B cell (primary cell): ENCODE results near the gene OST4. TPM values are rescaled to one million over a fixed set of nuclear protein-coding genes. Genes with fewer than 3 reads are reported as not detected.
A peak's percentile ranks its signal among the peaks of the same experiment; 100 is the strongest.

Experiments
- ATAC-seq: fragments of 200-7000 bp; cut with Tn5 transposase; one replicate; pipeline ENCODE4 v1.10.0; 2021; ENCODE audit warnings: low read depth, mild to moderate bottlenecking, moderate number of reproducible peaks, moderate library complexity
- CTCF ChIA-PET: fragments of 350-600 bp; sonication (Branson Sonifier 250); formaldehyde crosslinking; loops from one replicate; lab custom pipeline; 2021; ENCODE audit warnings: antibody characterized with exemption, inconsistent platforms; lab: Charles Lee
- POLR2A ChIA-PET: fragments of 350-600 bp; sonication (Branson Sonifier 250); formaldehyde crosslinking; loops from one replicate; lab custom pipeline; 2021; ENCODE audit warnings: antibody characterized with exemption; lab: Charles Lee
- DNase-seq: peaks from one replicate; pipeline ENCODE4 v3.0.0; 2013
- H2AFZ ChIP-seq: 2 replicates; pipeline ENCODE4 v1.6.1; 2012; ENCODE audit warnings: mild to moderate bottlenecking, low read depth, low read length; ENCODE audit not compliant: insufficient read depth, poor library complexity, severe bottlenecking
- H3K27ac ChIP-seq, 2 donors: 1 replicate in 1 of 2; 2 replicates in 1 of 2; pipeline ENCODE4 v1.5.1; 2012 to 2013; ENCODE audit warnings: low read length in 2 of 2, mild to moderate bottlenecking in 2 of 2, moderate library complexity in 1 of 2
- H3K27me3 ChIP-seq, 4 experiments: fragments of 200-600 bp in 1 of 4; sonication (generic) in 1 of 4; replicated peaks in 1 of 4; 1 replicate in 2 of 4; 2 replicates in 2 of 4; pipeline versions ENCODE4 v1.6.1 to v1.7.0; 2013 to 2016; ENCODE audit warnings: low read length in 3 of 4, mild to moderate bottlenecking in 2 of 4, mixed read lengths in 1 of 4, moderate library complexity in 1 of 4; ENCODE audit not compliant: insufficient read depth in 4 of 4, control insufficient read depth in 3 of 4; ENCODE audit errors: control extremely low read depth in 1 of 4
- H3K36me3 ChIP-seq, 2 experiments: replicated peaks in 1 of 2; 1 replicate in 1 of 2; 2 replicates in 1 of 2; pipeline versions ENCODE4 v1.6.1 to v1.7.1; 2013; ENCODE audit warnings: low read length in 1 of 2; ENCODE audit not compliant: insufficient read depth in 2 of 2, control insufficient read depth in 1 of 2; ENCODE audit errors: control extremely low read depth in 1 of 2, extremely low read depth in 1 of 2
- H3K4me1 ChIP-seq, 2 donors: fragments of 200-600 bp in 1 of 2; sonication (generic) in 1 of 2; 1 replicate in 1 of 2; 2 replicates in 1 of 2; pipeline versions ENCODE4 v1.5.1 to v1.6.1; 2013 to 2017; ENCODE audit warnings: low read length in 2 of 2; ENCODE audit not compliant: control insufficient read depth in 2 of 2, insufficient read depth in 2 of 2
- H3K4me2 ChIP-seq: replicated peaks from 2 replicates; pipeline ENCODE3; 2012; ENCODE audit warnings: mild to moderate bottlenecking, low read depth, low read length; ENCODE audit not compliant: poor library complexity, severe bottlenecking
- H3K4me3 ChIP-seq, 5 experiments: fragments of 200-600 bp in 1 of 5; sonication (generic) in 1 of 5; 1 replicate in 3 of 5; 2 replicates in 2 of 5; pipeline versions ENCODE4 v1.5.1 to v1.7.0; 2011 to 2016; ENCODE audit warnings: low read length in 4 of 5, mild to moderate bottlenecking in 4 of 5, low read depth in 2 of 5, control low read depth in 1 of 5, moderate library complexity in 1 of 5; ENCODE audit not compliant: insufficient read depth in 1 of 5; ENCODE audit errors: control extremely low read depth in 1 of 5, extremely low read depth in 1 of 5
- H3K79me2 ChIP-seq: fragments of 200-600 bp; sonication (generic); one replicate; pipeline ENCODE4 v1.6.0; 2016; ENCODE audit warnings: low read length; ENCODE audit not compliant: control insufficient read depth, insufficient read depth
- H3K9ac ChIP-seq: fragments of 200-600 bp; sonication (generic); 2 replicates; pipeline ENCODE4 v1.6.1; 2017; ENCODE audit warnings: mild to moderate bottlenecking, low read length, moderate library complexity
- H3K9me3 ChIP-seq, 3 donors: one replicate each; pipeline versions ENCODE4 v1.6.1 to v1.7.1; 2013; ENCODE audit warnings: low read length in 2 of 3; ENCODE audit not compliant: control insufficient read depth in 2 of 3, insufficient read depth in 1 of 3; ENCODE audit errors: control extremely low read depth in 1 of 3
- H4K20me1 ChIP-seq: 2 replicates; pipeline ENCODE4 v1.6.0; 2012; ENCODE audit warnings: mild to moderate bottlenecking, low read length; ENCODE audit not compliant: insufficient read depth, control insufficient read depth, poor library complexity, severe bottlenecking
- H3K27ac Mint-ChIP-seq: one replicate; pipeline ENCODE4 v1.8.0; 2021; ENCODE audit warnings: mixed read lengths
- H3K27me3 Mint-ChIP-seq: one replicate; pipeline ENCODE4 v1.8.0; 2021; ENCODE audit warnings: mixed read lengths
- H3K4me1 Mint-ChIP-seq: one replicate; pipeline ENCODE4 v1.8.0; 2021; ENCODE audit warnings: mixed read lengths
- H3K4me3 Mint-ChIP-seq: one replicate; pipeline ENCODE4 v1.8.0; 2021; ENCODE audit warnings: mixed read lengths
- H3K9me3 Mint-ChIP-seq: one replicate; pipeline ENCODE4 v1.8.0; 2022; ENCODE audit warnings: mixed read lengths; ENCODE audit not compliant: insufficient read depth
- CTCF ChIP-seq: fragments of 200-600 bp; IDR thresholded peaks from one replicate; pipeline ENCODE4 v1.8.0; 2022; ENCODE audit warnings: antibody characterized with exemption, mild to moderate bottlenecking
- EZH2 ChIP-seq: IDR thresholded peaks from 2 replicates; pipeline ENCODE4 v1.6.1; 2012; ENCODE audit warnings: borderline replicate concordance, low read depth, mild to moderate bottlenecking, moderate library complexity, low read length; ENCODE audit not compliant: insufficient read depth, poor library complexity, severe bottlenecking
- WGBS: methylation state at CpG from one replicate; pipeline ENCODE4 v1.1.5; 2013; ENCODE audit warnings: missing lambda C conversion rate; ENCODE audit not compliant: insufficient coverage; 5-methylcytosine and 5-hydroxymethylcytosine counted together
- intact Hi-C: fragments of 100-400 bp; cut with micrococcal nuclease; formaldehyde crosslinking; loops from one replicate; pipeline ENCODE4 v1.10.0; 2022
- polyA plus RNA-seq: library from polyadenylated mRNA; depleted of rRNA; stranded (reverse); fragments of >200 nt; gene quantifications from 2 replicates; pipeline ENCODE4 v1.2.3, GENCODE V29; 2012
- total RNA-seq, 2 donors: library from RNA; stranded (reverse); fragments of 120-200 nt in 1 of 2; gene quantifications; 1 replicate in 1 of 2; 2 replicates in 1 of 2; pipeline versions ENCODE4 v1.2.3 to v1.2.4, GENCODE V29; 2013 to 2022

Gene OST4
- total and polyA plus RNA-seq, 2 donors (not counting 1 experiment from before 2014, with no cell fraction given) = 195 to 257 TPM

GRCh38 chr2:27054721-27055120 lies 16.7 kb downstream of the OST4 start:
- H3K36me3 ChIP-seq = peaks cover 0 to 26% of the 10 kb centered on the region in 2 experiments
- DNase-seq (no peak), ATAC-seq (no peak)
- Mint-ChIP-seq H3K9me3 (no peaks in the 10 kb centered on the region), H3K27ac (no peak overlapping the region), H3K4me3 (no peak overlapping the region), H3K27me3 (peaks cover 7% of the 10 kb centered on the region), H3K4me1 (peaks cover 13% of the 10 kb centered on the region)
- H3K9me3 ChIP-seq = no peaks in the 10 kb centered on the region
- intact Hi-C loops = no loop called here
- H3K27ac ChIP-seq = no peak overlapping the region
- 100% methylated on average over 6 of the region's 11 CpGs for WGBS
- H3K4me1 ChIP-seq = peaks cover 4 to 8% of the 10 kb centered on the region in 2 donors
- H2AFZ ChIP-seq = no peak overlapping the region
- H4K20me1 ChIP-seq = no peaks in the 10 kb centered on the region
- TF ChIP-seq EZH2 (no peak), CTCF (no peak)
- ChIA-PET POLR2A (interaction anchor here (0.6 kb wide), 1 partner anchor 16 kb away, joined by 5 read pairs; the partner anchor contains the start of gene OST4), CTCF (interaction anchor here (1.1 to 3.0 kb wide), 3 partner anchors 17 to 111 kb away, joined by 3 to 11 read pairs (median 4); partner anchors contain the start of gene OST4)
- H3K79me2 ChIP-seq = no peaks in the 10 kb centered on the region
- no peak overlapping the region for H3K9ac ChIP-seq
- no peak overlapping the region for H3K4me2 ChIP-seq
- H3K27me3 ChIP-seq = no peaks in the 10 kb centered on the region
- no peak overlapping the region for H3K4me3 ChIP-seq

- POLR2A ChIA-PET = interaction anchor here (0.6 kb wide), 1 partner anchor 14 kb away, joined by 7 read pairs; no protein-coding TSS in a partner anchor
- no peaks in the 10 kb centered on the region for H3K9me3 Mint-ChIP-seq
- intact Hi-C loops = no loop called here
These were observed 17.7 kb downstream of the OST4 start for GRCh38 chr2:27053776-27054175.

More at GRCh38 chr2:27053776-27054175, 17.7 kb downstream of the OST4 start:
- 99% methylated on average over 7 of the region's 8 CpGs for WGBS
- H3K4me3 ChIP-seq = no peak overlapping the region
- H3K9me3 ChIP-seq = no peaks in the 10 kb centered on the region
- TF ChIP-seq EZH2 (no peak), CTCF (no peak)
- H3K36me3 ChIP-seq = peaks cover 0 to 26% of the 10 kb centered on the region in 2 experiments
- ATAC-seq = no peak
- H3K9ac ChIP-seq = no peak overlapping the region
- no peak overlapping the region for H3K4me2 ChIP-seq
- peak overlapping the region; percentile 95 for H3K4me3 Mint-ChIP-seq
- no peak overlapping the region for H2AFZ ChIP-seq
- H3K27me3 ChIP-seq = no peaks in the 10 kb centered on the region
- no peaks in the 10 kb centered on the region for H3K79me2 ChIP-seq
- H3K4me1 Mint-ChIP-seq = peaks cover 17% of the 10 kb centered on the region
- CTCF ChIA-PET = interaction anchor here (0.8 to 3.0 kb wide), 3 partner anchors 18 to 226 kb away, joined by 3 to 11 read pairs (median 3); partner anchors contain the start of gene OST4
- peaks cover 7% of the 10 kb centered on the region for H3K27me3 Mint-ChIP-seq
- no peak overlapping the region for H3K27ac Mint-ChIP-seq
- no peak for DNase-seq
- no peak overlapping the region for H3K27ac ChIP-seq
- peaks cover 4 to 15% of the 10 kb centered on the region in 2 donors for H3K4me1 ChIP-seq
- no peaks in the 10 kb centered on the region for H4K20me1 ChIP-seq
